HEK293T (cell line): ENCODE measurements around the gene NLRX1.

ENCODE experiments used
- BHLHE40 ChIP-seq: fragments of 450-650 bp; IDR thresholded peaks from 2 replicates; pipeline ENCODE4 v1.6.1; 2016; ENCODE audit warnings: mild to moderate bottlenecking, moderate library complexity, borderline replicate concordance
- FOXA1 ChIP-seq: fragments of 450-650 bp; IDR thresholded peaks from 2 replicates; pipeline ENCODE4 v1.6.1; 2016; ENCODE audit warnings: mild to moderate bottlenecking
- FOXM1 ChIP-seq: fragments of 450-650 bp; IDR thresholded peaks from 2 replicates; pipeline ENCODE4 v1.6.1; 2017; ENCODE audit warnings: mild to moderate bottlenecking, borderline replicate concordance
- NFRKB ChIP-seq: fragments of 450-650 bp; IDR thresholded peaks from 2 replicates; pipeline ENCODE4 v1.6.1; 2016; ENCODE audit warnings: mild to moderate bottlenecking, moderate library complexity
- PKNOX1 ChIP-seq: fragments of 450-650 bp; IDR thresholded peaks from 2 replicates; pipeline ENCODE4 v1.6.1; 2016
- SP1 ChIP-seq: fragments of 450-650 bp; IDR thresholded peaks from 2 replicates; pipeline ENCODE4 v1.6.1; 2017
- SUZ12 ChIP-seq: fragments of 450-650 bp; IDR thresholded peaks from 2 replicates; pipeline ENCODE4 v1.6.1; 2016; ENCODE audit warnings: mild to moderate bottlenecking
- TARDBP ChIP-seq: fragments of 450-650 bp; IDR thresholded peaks from 2 replicates; pipeline ENCODE4 v1.6.1; 2016
- ZNF384 ChIP-seq: fragments of 450-650 bp; IDR thresholded peaks from 2 replicates; pipeline ENCODE4 v1.6.1; 2016

- TF ChIP-seq NFRKB: no peak
- no peak for TF ChIP-seq FOXA1
- no peak for TF ChIP-seq PKNOX1
- TF ChIP-seq BHLHE40: no peak
- no peak for TF ChIP-seq SUZ12
- TF ChIP-seq ZNF384: no peak
- TF ChIP-seq FOXM1: no peak
- TF ChIP-seq SP1: no peak
- no peak for TF ChIP-seq TARDBP
Measured at GRCh38 chr11:119166368-119167076, 2.0 kb upstream of the NLRX1 start.
